K562 (cell line): ENCODE measurements around the gene RBMX. TPM values are rescaled to one million over a fixed set of nuclear protein-coding genes. Genes with fewer than 3 reads are reported as not detected.

Experiments used
- ATAC-seq: fragments of 200-7000 bp; cut with Tn5 transposase; 3 replicates; pipeline ENCODE4 v1.9.1; 2020; ENCODE audit warnings: moderate library complexity
- BruUV-seq: library from RNA; stranded (reverse); fragments of 400-500 nt; replicated peaks from 2 replicates; lab custom pipeline; 2021; lab: Mats Ljungman, UMichigan
- CTCF ChIA-PET: fragments of 300-600 bp; formaldehyde crosslinking; extraction: SDS; loops from one replicate; lab custom pipeline; 2021; ENCODE audit warnings: low intra/inter-chr PET ratio; lab: Yijun Ruan, JAX
- POLR2A ChIA-PET: fragments of 300-600, 350-650 bp; sonication (Branson Sonifier 250); formaldehyde crosslinking; extraction: SDS; loops from one replicate; lab custom pipeline; 2021; ENCODE audit warnings: antibody characterized with exemption, inconsistent platforms; lab: Yijun Ruan, JAX
- DNase-seq, 4 experiments: peaks; one replicate each; pipeline versions ENCODE4 v3.0.0 to v3.0.0-alpha.2; 2011 to 2018; ENCODE audit warnings: low spot score in 3 of 4, mixed read lengths in 3 of 4; ENCODE audit errors: extremely low read depth in 1 of 4
- FAIRE-seq: peaks from 2 replicates; lab custom pipeline; 2011; peaks lifted over from hg19 to GRCh38; lab: Jason Lieb, UNC
- H2AFZ ChIP-seq: 2 replicates; pipeline ENCODE4 v1.6.0; 2011; ENCODE audit warnings: low read depth, low read length, control low read depth, inconsistent platforms
- H3K27ac ChIP-seq: fragments of 200-600 bp; 3 replicates; pipeline ENCODE4 v1.8.0; 2011; ENCODE audit warnings: low read depth, mild to moderate bottlenecking, control low read depth, inconsistent platforms, low read length, moderate library complexity, mixed read lengths; ENCODE audit errors: extremely low read depth
- H3K27me3 ChIP-seq, 2 experiments: fragments of 300-600 bp in 1 of 2; 2 replicates in 1 of 2; 3 replicates in 1 of 2; pipeline versions ENCODE4 v1.6.0 to v1.8.0; 2011; ENCODE audit warnings: inconsistent platforms in 2 of 2, low read length in 2 of 2, mild to moderate bottlenecking in 1 of 2, mixed read lengths in 1 of 2, moderate library complexity in 1 of 2; ENCODE audit not compliant: control insufficient read depth in 2 of 2, insufficient read depth in 2 of 2
- H3K36me3 ChIP-seq: fragments of 300-600 bp; 3 replicates; pipeline ENCODE4 v1.8.0; 2011; ENCODE audit warnings: mild to moderate bottlenecking, low read length, inconsistent platforms; ENCODE audit not compliant: control insufficient read depth, insufficient read depth
- H3K4me1 ChIP-seq, 2 experiments: fragments of 200-600 bp in 1 of 2; replicated peaks in 1 of 2; 2 replicates in 1 of 2; 3 replicates in 1 of 2; pipeline versions ENCODE4 v1.5.1 to v1.8.0; 2011; ENCODE audit warnings: inconsistent platforms in 2 of 2, low read length in 2 of 2, mild to moderate bottlenecking in 1 of 2, mixed read lengths in 1 of 2, moderate library complexity in 1 of 2; ENCODE audit not compliant: control insufficient read depth in 2 of 2, insufficient read depth in 2 of 2
- H3K4me2 ChIP-seq: 2 replicates; pipeline ENCODE4 v1.6.1; 2011; ENCODE audit warnings: low read length, control low read depth, inconsistent platforms, mixed read lengths; ENCODE audit not compliant: insufficient read depth
- H3K4me3 ChIP-seq: fragments of 200-600 bp; sonication (generic), shearing (Covaris generic); 2 replicates; pipeline ENCODE4 v1.5.1; 2016; ENCODE audit warnings: control low read depth, inconsistent platforms
- H3K79me2 ChIP-seq: fragments of 200-600 bp; 3 replicates; pipeline ENCODE4 v1.8.0; 2011; ENCODE audit warnings: low read length, inconsistent platforms; ENCODE audit not compliant: control insufficient read depth, insufficient read depth
- H3K9ac ChIP-seq, 2 experiments: 2 replicates each; pipeline versions ENCODE4 v1.6.0 to v1.6.1; 2011; ENCODE audit warnings: low read depth in 2 of 2, low read length in 2 of 2, control low read depth in 1 of 2, inconsistent platforms in 1 of 2, mild to moderate bottlenecking in 1 of 2, mixed read lengths in 1 of 2; ENCODE audit not compliant: insufficient read depth in 1 of 2
- H3K9me1 ChIP-seq: one replicate; pipeline ENCODE4 v1.6.0; 2011; ENCODE audit warnings: inconsistent platforms, mild to moderate bottlenecking, low read length, moderate library complexity; ENCODE audit not compliant: control insufficient read depth, insufficient read depth
- H3K9me3 ChIP-seq: replicated peaks from 2 replicates; pipeline ENCODE4 v1.5.1; 2011; ENCODE audit warnings: low read depth, low read length, inconsistent platforms; ENCODE audit not compliant: control insufficient read depth, insufficient read depth
- H4K20me1 ChIP-seq: replicated peaks from 2 replicates; pipeline ENCODE4 v1.6.1; 2011; ENCODE audit warnings: low read length, inconsistent platforms, mixed read lengths; ENCODE audit not compliant: control insufficient read depth, insufficient read depth
- HNRNPK ChIP-seq: fragments of 200-400 bp; formaldehyde crosslinking; IDR thresholded peaks from one replicate; pipeline ENCODE4 v1.6.1; 2018; ENCODE audit warnings: mild to moderate bottlenecking, low read depth, low read length; ENCODE audit not compliant: poor library complexity, severe bottlenecking
- MEIS2 ChIP-seq: fragments of 450-650 bp; IDR thresholded peaks from 2 replicates; pipeline ENCODE4 v1.6.1; 2014; ENCODE audit warnings: mild to moderate bottlenecking; ENCODE audit not compliant: partially characterized antibody
- PHF21A ChIP-seq: fragments of 450-650 bp; IDR thresholded peaks from 2 replicates; pipeline ENCODE4 v1.6.1; 2017; ENCODE audit warnings: low read depth, borderline replicate concordance
- ZNF212 ChIP-seq: fragments of 450-650 bp; formaldehyde crosslinking; IDR thresholded peaks from 2 replicates; pipeline ENCODE4 v1.4.0; 2020; ENCODE audit warnings: mild to moderate bottlenecking
- WGBS: fragments of 100-300 bp; shearing (Covaris generic); methylation state at CpG from one replicate; pipeline ENCODE4 v1.1.6; 2016; ENCODE audit warnings: low coverage, mixed read lengths; ENCODE audit not compliant: insufficient coverage; ENCODE audit errors: missing lambda C conversion rate; 5-methylcytosine and 5-hydroxymethylcytosine counted together
- in situ Hi-C: fragments of 300-500 bp; cut with MboI; formaldehyde crosslinking; loops from 4 replicates; pipeline ENCODE4 v1.15.0; 2018; ENCODE audit warnings: inconsistent platforms, mixed read lengths
- intact Hi-C: fragments of 100-400 bp; cut with micrococcal nuclease; formaldehyde crosslinking; loops from 2 replicates; pipeline ENCODE4 v1.14.2; 2022
- polyA plus RNA-seq, 8 experiments: library from polyadenylated mRNA; depleted of rRNA in 4 of 8; stranded (reverse) in 5 of 8; unstranded in 3 of 8; fragments of >200 nt; fragmentation: Nextera tagmentation in 2 of 8; fragmentation: Illumina TruSeq in 1 of 8; extraction: Ambion mirVana in 2 of 8; extraction: Trizol in 1 of 8; gene quantifications; 2 replicates each; pipeline versions ENCODE4 v1.2.1 to v1.2.3, GENCODE V29; 2011 to 2014; ENCODE audit warnings: inconsistent platforms in 1 of 8, missing spikeins in 1 of 8
- total RNA-seq, 7 experiments: library from RNA; depleted of rRNA in 6 of 7; stranded (reverse); fragments of >200 nt in 6 of 7; fragmentation: Illumina TruSeq in 2 of 7; extraction: Trizol in 2 of 7; gene quantifications; 2 replicates each; pipeline versions ENCODE4 v1.2.1 to v1.2.3, GENCODE V29; 2011 to 2021; ENCODE audit warnings: low replicate concordance in 1 of 7
- TF ChIP-seq, protein P1 (sequence below): fragments of 450-650 bp; IDR thresholded peaks from 2 replicates; pipeline ENCODE4 v1.6.1; 2017; ENCODE audit warnings: antibody characterized with exemption
- TF ChIP-seq, protein P2 (sequence below), 2 experiments: IDR thresholded peaks in 1 of 2; conservative IDR thresholded peaks in 1 of 2; 2 replicates each; pipeline ENCODE4 v1.6.1; 2016; ENCODE audit warnings: low read depth in 2 of 2, mild to moderate bottlenecking in 1 of 2, missing compliant biosample characterization in 1 of 2, missing genetic modification characterization in 1 of 2, moderate library complexity in 1 of 2

RBMX gene
- total and polyA plus RNA-seq, 9 of the 15 experiments (the other 6 are each of a cell fraction or from before 2014, with no cell fraction given): 405 to 671 (median 540) TPM

DNA sequence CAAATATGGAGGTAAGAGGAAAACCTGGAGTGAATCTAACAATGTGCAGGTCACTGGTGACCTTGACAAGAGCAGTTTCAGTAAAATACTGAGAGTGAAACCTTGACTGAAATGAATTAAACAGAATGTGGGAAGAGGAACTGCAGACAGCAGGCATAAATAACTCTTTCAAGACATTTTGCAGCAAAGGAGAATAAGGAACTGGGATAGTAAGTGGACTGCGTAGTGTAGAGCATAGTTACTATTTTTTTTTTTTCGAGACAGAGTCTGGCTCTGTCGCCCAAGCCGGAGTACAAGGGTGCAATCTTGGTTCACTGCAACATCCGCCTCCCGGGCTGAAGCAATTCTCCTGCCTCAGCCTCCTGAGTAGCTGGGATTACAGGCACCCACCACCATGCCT is 24.0 kb downstream of the RBMX start:
- FAIRE-seq (no peak), ATAC-seq (no peak)
- Histone ChIP-seq H3K9ac (no peak overlapping the region), H3K9me3 (no peaks in the 10 kb centered on the region)
- no peak for TF ChIP-seq HNRNPK
- no peak for TF ChIP-seq ZNF212 (CRISPR knock-in tag)
- TF ChIP-seq, protein P1, sequence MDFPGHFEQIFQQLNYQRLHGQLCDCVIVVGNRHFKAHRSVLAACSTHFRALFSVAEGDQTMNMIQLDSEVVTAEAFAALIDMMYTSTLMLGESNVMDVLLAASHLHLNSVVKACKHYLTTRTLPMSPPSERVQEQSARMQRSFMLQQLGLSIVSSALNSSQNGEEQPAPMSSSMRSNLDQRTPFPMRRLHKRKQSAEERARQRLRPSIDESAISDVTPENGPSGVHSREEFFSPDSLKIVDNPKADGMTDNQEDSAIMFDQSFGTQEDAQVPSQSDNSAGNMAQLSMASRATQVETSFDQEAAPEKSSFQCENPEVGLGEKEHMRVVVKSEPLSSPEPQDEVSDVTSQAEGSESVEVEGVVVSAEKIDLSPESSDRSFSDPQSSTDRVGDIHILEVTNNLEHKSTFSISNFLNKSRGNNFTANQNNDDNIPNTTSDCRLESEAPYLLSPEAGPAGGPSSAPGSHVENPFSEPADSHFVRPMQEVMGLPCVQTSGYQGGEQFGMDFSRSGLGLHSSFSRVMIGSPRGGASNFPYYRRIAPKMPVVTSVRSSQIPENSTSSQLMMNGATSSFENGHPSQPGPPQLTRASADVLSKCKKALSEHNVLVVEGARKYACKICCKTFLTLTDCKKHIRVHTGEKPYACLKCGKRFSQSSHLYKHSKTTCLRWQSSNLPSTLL: no peak
- TF ChIP-seq MEIS2: peak; percentile 29
- no peak for TF ChIP-seq PHF21A
- TF ChIP-seq, protein P2, sequence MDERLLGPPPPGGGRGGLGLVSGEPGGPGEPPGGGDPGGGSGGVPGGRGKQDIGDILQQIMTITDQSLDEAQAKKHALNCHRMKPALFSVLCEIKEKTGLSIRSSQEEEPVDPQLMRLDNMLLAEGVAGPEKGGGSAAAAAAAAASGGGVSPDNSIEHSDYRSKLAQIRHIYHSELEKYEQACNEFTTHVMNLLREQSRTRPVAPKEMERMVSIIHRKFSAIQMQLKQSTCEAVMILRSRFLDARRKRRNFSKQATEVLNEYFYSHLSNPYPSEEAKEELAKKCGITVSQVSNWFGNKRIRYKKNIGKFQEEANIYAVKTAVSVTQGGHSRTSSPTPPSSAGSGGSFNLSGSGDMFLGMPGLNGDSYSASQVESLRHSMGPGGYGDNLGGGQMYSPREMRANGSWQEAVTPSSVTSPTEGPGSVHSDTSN (CRISPR knock-in tag; IDR thresholded peaks at IDR 0.05; ENCODE audit: low read depth): no peak
- TF ChIP-seq, protein P2 (tag; conservative IDR thresholded peaks at IDR 0.05; ENCODE audit: low read depth): 0 out of 2 replicates have a peak, but pooled peaks have one; percentile 40
- TF ChIP-seq, all 486 proteins: peak for 2
- H3K79me2 ChIP-seq: no peaks in the 10 kb centered on the region
- H3K4me1 ChIP-seq: no peaks in the 10 kb centered on the region
- H3K4me2 ChIP-seq: no peak overlapping the region
- peaks cover 28% of the 10 kb centered on the region; the same call in 2 of the 3 replicates for H3K36me3 ChIP-seq
- CTCF ChIA-PET: no interaction called here
- no peak for DNase-seq
- intact Hi-C loops: no loop called here
- POLR2A ChIA-PET: no interaction called here
- H3K4me3 ChIP-seq: no peak overlapping the region
- BruUV-seq: no TSS peak
- H3K9me1 ChIP-seq: no peaks in the 10 kb centered on the region
- H2AFZ ChIP-seq: no peak overlapping the region
- no peaks in the 10 kb centered on the region for H4K20me1 ChIP-seq
- H3K27ac ChIP-seq: no peak overlapping the region
- 84% methylated on average over 2 of the region's 6 CpGs for WGBS
- H3K27me3 ChIP-seq: no peaks in the 10 kb centered on the region
- in situ Hi-C loops: no loop called here
